PC-3 (cell line): Measurements from ENCODE around the gene SCAPER. TPM values are rescaled to one million over a fixed set of nuclear protein-coding genes. Genes with fewer than 3 reads are reported as not detected.

Experiments
- ATAC-seq: fragments of 200-7000 bp; cut with Tn5 transposase; 2 replicates; pipeline ENCODE4 v1.9.1; 2020; ENCODE audit warnings: mild to moderate bottlenecking, moderate library complexity
- Bru-seq: library from RNA; stranded (reverse); fragments of 400-500 nt; gene quantifications from one replicate; lab custom pipeline; 2021; lab: Mats Ljungman, UMichigan
- BruChase-seq, 2 experiments: library from RNA; stranded (reverse); fragments of 400-500 nt; gene quantifications; one replicate each; lab custom pipeline; 2021; lab: Mats Ljungman, UMichigan
- BruUV-seq: library from RNA; stranded (reverse); fragments of 400-500 nt; replicated peaks from 2 replicates; lab custom pipeline; 2021; lab: Mats Ljungman, UMichigan
- CTCF ChIA-PET: fragments of 300-600 bp; sonication (Branson Sonifier 250); formaldehyde crosslinking; loops from one replicate; lab custom pipeline; 2022; ENCODE audit warnings: antibody characterized with exemption; lab: Charles Lee
- POLR2A ChIA-PET: fragments of 300-600 bp; sonication (Branson Sonifier 250); formaldehyde crosslinking; loops from one replicate; lab custom pipeline; 2022; ENCODE audit warnings: antibody characterized with exemption; ENCODE audit not compliant: unreplicated experiment; lab: Charles Lee
- DNase-seq: peaks from one replicate; pipeline ENCODE4 v3.0.0-alpha.2; 2015
- H2AFZ ChIP-seq: fragments of 300-600 bp; sonication (generic); 2 replicates; pipeline ENCODE4 v1.6.0; 2016; ENCODE audit warnings: antibody characterized with exemption, low read length
- H3F3A ChIP-seq: fragments of 300-600 bp; sonication (generic); one replicate; pipeline ENCODE4 v1.6.0; 2017; ENCODE audit warnings: antibody characterized with exemption, low read length, control low read depth, mild to moderate bottlenecking; ENCODE audit not compliant: unreplicated experiment
- H3K27ac ChIP-seq: fragments of 300-600 bp; sonication (generic); 2 replicates; pipeline ENCODE4 v1.5.1; 2016; ENCODE audit warnings: mild to moderate bottlenecking, low read length
- H3K27me3 ChIP-seq: fragments of 300-600 bp; sonication (generic); 2 replicates; pipeline ENCODE4 v1.6.1; 2016; ENCODE audit warnings: low read length, mixed read lengths
- H3K36me3 ChIP-seq: fragments of 300-600 bp; sonication (generic); 2 replicates; pipeline ENCODE4 v1.6.1; 2016; ENCODE audit warnings: low read depth, mixed run types, low read length, mixed read lengths
- H3K4me1 ChIP-seq: fragments of 300-600 bp; sonication (generic); 2 replicates; pipeline ENCODE4 v1.5.1; 2016; ENCODE audit warnings: low read length; ENCODE audit not compliant: insufficient read depth
- H3K4me2 ChIP-seq: fragments of 300-600 bp; sonication (generic); 2 replicates; pipeline ENCODE4 v1.6.0; 2016; ENCODE audit warnings: low read length
- H3K4me3 ChIP-seq: fragments of 300-600 bp; sonication (generic); 2 replicates; pipeline ENCODE4 v1.5.1; 2016; ENCODE audit warnings: mild to moderate bottlenecking, low read length, mixed read lengths
- H3K79me2 ChIP-seq: fragments of 300-600 bp; sonication (generic); 2 replicates; pipeline ENCODE4 v1.6.1; 2017; ENCODE audit warnings: low read length, mixed read lengths
- H3K9ac ChIP-seq: fragments of 300-600 bp; sonication (generic); 2 replicates; pipeline ENCODE4 v1.6.0; 2016; ENCODE audit warnings: mild to moderate bottlenecking, low read length
- H3K9me2 ChIP-seq: fragments of 300-600 bp; sonication (generic); replicated peaks from 2 replicates; pipeline ENCODE4 v1.6.1; 2016; ENCODE audit warnings: mixed run types, low read length, mixed read lengths
- H3K9me3 ChIP-seq: fragments of 300-600 bp; sonication (generic); 2 replicates; pipeline ENCODE4 v1.6.1; 2016; ENCODE audit warnings: low read length, mixed read lengths
- H4K20me1 ChIP-seq: fragments of 300-600 bp; sonication (generic); 2 replicates; pipeline ENCODE4 v1.6.1; 2016; ENCODE audit warnings: low read length, mixed read lengths
- CTCF ChIP-seq: fragments of 300-600 bp; sonication (generic); conservative IDR thresholded peaks from 2 replicates; pipeline ENCODE4 v1.5.1; 2017; ENCODE audit warnings: antibody characterized with exemption, low read depth, mild to moderate bottlenecking, low read length
- EZH2 ChIP-seq: fragments of 300-600 bp; sonication (generic); IDR thresholded peaks from one replicate; pipeline ENCODE4 v1.6.1; 2017; ENCODE audit warnings: antibody characterized with exemption, mild to moderate bottlenecking, low read length; ENCODE audit not compliant: unreplicated experiment
- EZH2phosphoT487 ChIP-seq: fragments of 300-600 bp; sonication (generic); IDR thresholded peaks from 2 replicates; pipeline ENCODE4 v1.6.1; 2018; ENCODE audit warnings: mild to moderate bottlenecking, antibody characterized with exemption, low read length, borderline replicate concordance
- intact Hi-C: fragments of 100-400 bp; cut with micrococcal nuclease; formaldehyde crosslinking; loops from 2 replicates; pipeline ENCODE4 v1.9.0; 2023
- long read RNA-seq: library from polyadenylated mRNA; unstranded; transcript quantifications from one replicate; pipeline ENCODE4 v2.0.0, GENCODE V29; 2021; ENCODE audit not compliant: unreplicated experiment
- total RNA-seq: library from RNA; depleted of rRNA; stranded (reverse); fragments of >200 nt; gene quantifications from 2 replicates; pipeline ENCODE4 v1.2.3, GENCODE V29; 2014; rRNA removed

Gene SCAPER
- 3.6 and 6.0 TPM in 2 replicates for total RNA-seq
- Bru-seq, nascent RNA: percentile 51 among the genes with signal in this experiment
- BruChase-seq, experiment 1, labeled RNA remaining after a 6-hour chase: percentile 39 among the genes with signal in this experiment
- percentile 46 among the genes with signal in this experiment for BruChase-seq, experiment 2, labeled RNA remaining after a 2-hour chase
- long read RNA-seq, partial matches to known transcripts: 7 of 10 reads
- long read RNA-seq, other reads (novel, unspliced or antisense): 3 of 10 reads

- H3K4me2 ChIP-seq: peak within 1 kb of the TSS; percentile 97
These were observed at the start of gene SCAPER for GRCh38 chr15:76905013-76905839. TSS of gene SCAPER (minus strand) at chr15:76905340. CDS start at chr15:76883817, 21,523 bp downstream.

GRCh38 chr15:76954744-76955143 lies 49.6 kb upstream of the SCAPER start:
- intact Hi-C loops: no loop called here
- no peaks in the 10 kb centered on the region for H3K27me3 ChIP-seq
- TF ChIP-seq EZH2phosphoT487 (no peak), EZH2 (no peak), CTCF (no peak)
- POLR2A ChIA-PET: interaction anchor here (0.9 kb wide), 1 partner anchor 456 kb away, joined by 9 read pairs; no protein-coding TSS in a partner anchor
- no peak overlapping the region for H3K4me3 ChIP-seq
- H3K4me2 ChIP-seq: no peak overlapping the region
- no peaks in the 10 kb centered on the region for H3K36me3 ChIP-seq
- no peaks in the 10 kb centered on the region for H3K79me2 ChIP-seq
- H3K9me2 ChIP-seq: no peaks in the 10 kb centered on the region
- H2AFZ ChIP-seq: no peak overlapping the region
- H3K4me1 ChIP-seq: no peaks in the 10 kb centered on the region
- H4K20me1 ChIP-seq: no peaks in the 10 kb centered on the region
- H3K9ac ChIP-seq: no peak overlapping the region
- no peaks in the 10 kb centered on the region for H3K9me3 ChIP-seq
- no peak for ATAC-seq
- CTCF ChIA-PET: no interaction called here
- DNase-seq: no peak
- H3F3A ChIP-seq: no peaks in the 10 kb centered on the region
- H3K27ac ChIP-seq: no peak overlapping the region
- no TSS peak for BruUV-seq

More at GRCh38 chr15:76905013-76905839, at the start of gene SCAPER:
- H3F3A ChIP-seq: no peaks in the 10 kb centered on the region
- ChIA-PET POLR2A (no interaction called here), CTCF (no interaction called here)
- DNase-seq: peak; percentile 81
- H3K9me3 ChIP-seq: no peaks in the 10 kb centered on the region
- H3K4me3 ChIP-seq: peak within 1 kb of the TSS; percentile 93
- no peaks in the 10 kb centered on the region for H3K9me2 ChIP-seq
- H4K20me1 ChIP-seq: no peaks in the 10 kb centered on the region
- peak within 1 kb of the TSS; percentile 9; the same call in 1 of the 2 replicates for H3K27ac ChIP-seq
- no peaks in the 10 kb centered on the region for H3K36me3 ChIP-seq
- intact Hi-C loops: loop anchor here (2.0 kb wide), 1 partner anchor 26 kb away; the partner anchor contains the start of gene RCN2
- peak; percentile 84 for ATAC-seq
- H3K79me2 ChIP-seq: peaks cover 19% of the 10 kb centered on the region; the same call in 1 of the 2 replicates
- BruUV-seq: no TSS peak
- H2AFZ ChIP-seq: peak within 1 kb of the TSS; percentile 98
- H3K27me3 ChIP-seq: no peaks in the 10 kb centered on the region
- TF ChIP-seq EZH2 (no peak), CTCF (no peak), EZH2phosphoT487 (no peak)
- H3K4me1 ChIP-seq: peaks cover 12% of the 10 kb centered on the region; the same call in 1 of the 2 replicates
- H3K9ac ChIP-seq: peak within 1 kb of the TSS; percentile 81
